ENCODE data around the gene CDH23. TPM values are rescaled to one million over a fixed set of nuclear protein-coding genes. Genes with fewer than 3 reads are reported as not detected.

The CDH23 gene
- total RNA-seq, 2 experiments from 2014 or later = 4.6 to 5.2 TPM

DNA sequence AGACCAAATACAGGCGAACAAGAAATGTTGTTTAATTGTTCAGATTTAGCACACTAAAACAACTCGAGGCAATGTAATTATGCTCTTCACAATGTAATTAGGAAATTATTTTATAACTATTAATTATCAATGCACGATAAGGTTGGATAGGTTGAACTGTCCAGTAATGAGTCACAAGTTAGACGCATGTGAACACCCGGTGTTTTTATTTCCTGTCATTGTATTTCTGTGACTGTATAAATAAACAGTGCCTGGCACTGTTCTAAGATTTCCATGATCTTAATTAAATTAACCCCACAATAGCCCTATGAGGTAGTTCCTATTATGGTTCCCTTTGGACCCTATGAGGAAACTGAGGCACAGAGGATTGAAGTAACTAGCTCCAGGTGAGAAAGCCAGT lies 296.7 kb downstream of the CDH23 start:
- Histone ChIP-seq H3K4me3 (ENCODE audit: low read length) (no peak overlapping the region), H3K27ac (ENCODE audit: low read depth in 1 of 2, low read length in 2 of 2) (no peak overlapping the region), H3K36me3 (ENCODE audit: insufficient read depth, low read length) (no peaks in the 10 kb centered on the region), H3K4me1 (ENCODE audit: insufficient read depth, low read length) (peaks cover 47% of the 10 kb centered on the region), H3K27me3 (ENCODE audit: control insufficient read depth in 1 of 2, insufficient read depth in 2 of 2, low read length in 2 of 2) (no peaks in the 10 kb centered on the region), H3K9me3 (ENCODE audit: control insufficient read depth in 1 of 2, insufficient read depth in 1 of 2, low read length in 2 of 2) (peaks cover 0 to 22% of the 10 kb centered on the region in 2 experiments)
- peak overlapping the region; percentile 63 for H3K27ac Mint-ChIP-seq
- peaks cover 25% of the 10 kb centered on the region for H3K4me1 Mint-ChIP-seq (ENCODE audit: low read depth)
- intact Hi-C loops (cut with DNase I, micrococcal nuclease) = no loop called here
- ChIA-PET POLR2A (interaction anchor here (1.6 kb wide), 1 partner anchor 80 kb away, joined by 9 read pairs; the partner anchor contains the start of gene VSIR), CTCF (interaction anchor here (2.5 kb wide), 1 partner anchor 80 kb away, joined by 9 read pairs; the partner anchor contains the start of gene VSIR)
- no peak for ATAC-seq (ENCODE audit: poor library complexity)
- no peak for DNase-seq
- TF ChIP-seq, protein P1, sequence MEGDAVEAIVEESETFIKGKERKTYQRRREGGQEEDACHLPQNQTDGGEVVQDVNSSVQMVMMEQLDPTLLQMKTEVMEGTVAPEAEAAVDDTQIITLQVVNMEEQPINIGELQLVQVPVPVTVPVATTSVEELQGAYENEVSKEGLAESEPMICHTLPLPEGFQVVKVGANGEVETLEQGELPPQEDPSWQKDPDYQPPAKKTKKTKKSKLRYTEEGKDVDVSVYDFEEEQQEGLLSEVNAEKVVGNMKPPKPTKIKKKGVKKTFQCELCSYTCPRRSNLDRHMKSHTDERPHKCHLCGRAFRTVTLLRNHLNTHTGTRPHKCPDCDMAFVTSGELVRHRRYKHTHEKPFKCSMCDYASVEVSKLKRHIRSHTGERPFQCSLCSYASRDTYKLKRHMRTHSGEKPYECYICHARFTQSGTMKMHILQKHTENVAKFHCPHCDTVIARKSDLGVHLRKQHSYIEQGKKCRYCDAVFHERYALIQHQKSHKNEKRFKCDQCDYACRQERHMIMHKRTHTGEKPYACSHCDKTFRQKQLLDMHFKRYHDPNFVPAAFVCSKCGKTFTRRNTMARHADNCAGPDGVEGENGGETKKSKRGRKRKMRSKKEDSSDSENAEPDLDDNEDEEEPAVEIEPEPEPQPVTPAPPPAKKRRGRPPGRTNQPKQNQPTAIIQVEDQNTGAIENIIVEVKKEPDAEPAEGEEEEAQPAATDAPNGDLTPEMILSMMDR (IDR thresholded peaks at IDR 0.05) = no peak
- no peak overlapping the region for H3K4me3 Mint-ChIP-seq
- no peaks in the 10 kb centered on the region for H3K36me3 Mint-ChIP-seq (ENCODE audit: low read depth)
- H3K27me3 Mint-ChIP-seq = no peaks in the 10 kb centered on the region
- H3K9me3 Mint-ChIP-seq = no peaks in the 10 kb centered on the region

DNA sequence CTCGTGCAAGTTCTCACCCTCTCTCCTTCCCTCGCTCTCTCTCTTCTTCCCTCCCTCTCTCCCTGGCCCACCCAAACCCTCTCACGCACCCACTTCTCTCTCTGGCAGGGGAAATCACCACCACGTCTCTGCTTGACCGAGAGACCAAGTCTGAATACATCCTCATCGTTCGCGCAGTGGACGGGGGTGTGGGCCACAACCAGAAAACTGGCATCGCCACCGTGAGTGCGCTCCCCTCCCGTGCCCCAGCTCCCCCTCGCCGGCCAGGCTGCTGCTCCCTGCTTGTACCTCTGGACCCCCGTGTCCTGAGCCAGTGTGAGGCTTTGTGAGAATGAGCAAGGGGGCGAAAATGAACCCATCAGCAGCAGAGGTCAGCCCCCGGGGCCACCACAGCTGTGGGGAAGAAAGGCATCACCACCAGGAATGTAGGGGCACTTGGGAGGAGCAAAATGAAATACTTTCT lies 297.4 kb downstream of the CDH23 start:
- Mint-ChIP-seq H3K9me3 (no peaks in the 10 kb centered on the region), H3K36me3 (ENCODE audit: low read depth) (no peaks in the 10 kb centered on the region), H3K27me3 (no peaks in the 10 kb centered on the region), H3K27ac (peak overlapping the region; percentile 63), H3K4me1 (ENCODE audit: low read depth) (peaks cover 29% of the 10 kb centered on the region), H3K4me3 (no peak overlapping the region)
- Histone ChIP-seq H3K9me3 (ENCODE audit: control insufficient read depth in 1 of 2, insufficient read depth in 1 of 2, low read length in 2 of 2) (peaks cover 0 to 15% of the 10 kb centered on the region in 2 experiments), H3K27ac (ENCODE audit: low read depth in 1 of 2, low read length in 2 of 2) (no peak overlapping the region), H3K36me3 (ENCODE audit: insufficient read depth, low read length) (no peaks in the 10 kb centered on the region), H3K27me3 (ENCODE audit: control insufficient read depth in 1 of 2, insufficient read depth in 2 of 2, low read length in 2 of 2) (no peaks in the 10 kb centered on the region), H3K4me3 (ENCODE audit: low read length) (peak overlapping the region; percentile 32), H3K4me1 (ENCODE audit: insufficient read depth, low read length) (peaks cover 52% of the 10 kb centered on the region)
- DNase-seq (no peak), ATAC-seq (ENCODE audit: poor library complexity) (no peak)
- TF ChIP-seq, protein P1 (IDR thresholded peaks at IDR 0.05) = no peak
- ChIA-PET POLR2A (interaction anchor here (0.9 to 3.7 kb wide), 8 partner anchors 19 to 79 kb away, joined by 3 to 20 read pairs (median 4); partner anchors contain the start of gene VSIR), CTCF (interaction anchor here (0.9 to 2.5 kb wide), 3 partner anchors 14 to 118 kb away, joined by 3 to 9 read pairs (median 8); partner anchors contain the start of gene VSIR)
- intact Hi-C loops (cut with DNase I, micrococcal nuclease) = no loop called here

DNA sequence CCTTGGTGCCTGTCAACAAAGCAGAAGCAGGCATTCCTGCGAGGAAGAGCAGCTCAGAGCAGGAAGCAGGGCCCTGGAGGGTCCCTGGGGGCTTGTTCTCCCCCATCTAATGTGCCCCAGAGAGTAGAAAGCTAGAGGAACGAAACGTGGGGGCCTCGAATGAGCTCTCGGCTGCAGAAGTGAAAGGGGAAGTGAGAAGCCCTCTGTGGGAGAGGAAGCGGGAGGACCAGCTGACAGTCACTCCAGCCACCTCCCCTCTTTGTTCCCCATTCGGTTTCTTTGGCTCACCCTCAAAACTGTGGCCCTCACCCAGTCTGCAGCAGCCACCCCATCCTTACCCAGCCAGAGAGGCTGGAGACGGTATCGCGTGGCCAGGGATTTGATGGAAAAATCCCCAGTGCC lies 297.8 kb downstream of the CDH23 start:
- no peak overlapping the region for H3K4me3 Mint-ChIP-seq
- intact Hi-C loops (cut with DNase I, micrococcal nuclease) = no loop called here
- Histone ChIP-seq H3K4me1 (ENCODE audit: insufficient read depth, low read length) (peaks cover 57% of the 10 kb centered on the region), H3K27me3 (ENCODE audit: control insufficient read depth in 1 of 2, insufficient read depth in 2 of 2, low read length in 2 of 2) (no peaks in the 10 kb centered on the region), H3K36me3 (ENCODE audit: insufficient read depth, low read length) (no peaks in the 10 kb centered on the region), H3K27ac (ENCODE audit: low read depth in 1 of 2, low read length in 2 of 2) (no peak overlapping the region), H3K9me3 (ENCODE audit: control insufficient read depth in 1 of 2, insufficient read depth in 1 of 2, low read length in 2 of 2) (peaks cover 0 to 10% of the 10 kb centered on the region in 2 experiments), H3K4me3 (ENCODE audit: low read length) (peak overlapping the region; percentile 32)
- ChIA-PET POLR2A (interaction anchor here (0.9 to 3.7 kb wide), 8 partner anchors 19 to 79 kb away, joined by 3 to 20 read pairs (median 4); partner anchors contain the start of gene VSIR), CTCF (interaction anchor here (0.9 to 2.5 kb wide), 3 partner anchors 14 to 117 kb away, joined by 3 to 9 read pairs (median 8); partner anchors contain the start of gene VSIR)
- ATAC-seq (ENCODE audit: poor library complexity) (peak; percentile 56), DNase-seq (peak in 9 of 14 experiments; percentile 16 to 69 (median 33))
- TF ChIP-seq, protein P1 (IDR thresholded peaks at IDR 0.05) = no peak
- no peaks in the 10 kb centered on the region for H3K27me3 Mint-ChIP-seq
- H3K9me3 Mint-ChIP-seq = no peaks in the 10 kb centered on the region
- H3K27ac Mint-ChIP-seq = peak overlapping the region; percentile 56
- H3K4me1 Mint-ChIP-seq (ENCODE audit: low read depth) = peaks cover 29% of the 10 kb centered on the region
- H3K36me3 Mint-ChIP-seq (ENCODE audit: low read depth) = no peaks in the 10 kb centered on the region
